Left ventricle myocardium inferior (tissue), 1 donor: Measurements from ENCODE around the gene KANTR. TPM values are rescaled to one million over a fixed set of nuclear protein-coding genes. Genes with fewer than 3 reads are reported as not detected.
A peak's percentile ranks its signal among the peaks of the same experiment; 100 is the strongest.

ENCODE experiments used
- DNase-seq: peaks from one replicate; pipeline ENCODE4 v3.0.0-alpha.2; 2020
- H3K27ac ChIP-seq: fragments of 200-600 bp; replicated peaks from 2 replicates; pipeline ENCODE4 v1.8.0; 2021
- H3K27me3 ChIP-seq: fragments of 200-600 bp; 2 replicates; pipeline ENCODE4 v1.8.0; 2021; ENCODE audit warnings: low read depth
- H3K36me3 ChIP-seq: fragments of 200-600 bp; 2 replicates; pipeline ENCODE4 v1.8.0; 2021
- H3K4me1 ChIP-seq: fragments of 200-600 bp; 2 replicates; pipeline ENCODE4 v1.8.0; 2021
- H3K4me3 ChIP-seq: fragments of 200-600 bp; 2 replicates; pipeline ENCODE4 v1.8.0; 2021; ENCODE audit warnings: mild to moderate bottlenecking, moderate library complexity
- H3K9me3 ChIP-seq: fragments of 200-600 bp; replicated peaks from 2 replicates; pipeline ENCODE4 v1.8.0; 2021
- intact Hi-C: fragments of 100-400 bp; cut with micrococcal nuclease; formaldehyde crosslinking; loops from one replicate; pipeline ENCODE4 v1.11.0; 2022
- long read RNA-seq: library from polyadenylated mRNA; unstranded; transcript quantifications from one replicate; pipeline ENCODE4 v2.0.0, GENCODE V29; 2021
- total RNA-seq: library from RNA; stranded (reverse); fragmentation: NEBNext Ultra II Directional; extraction: Animal tissue kit (Norgen Biotek cat#: 25700); gene quantifications from one replicate; pipeline ENCODE4 v1.2.1, GENCODE V29; 2021
- TF ChIP-seq, protein P1 (sequence below): fragments of 200-600 bp; IDR thresholded peaks from 2 replicates; pipeline ENCODE4 v1.8.0; 2021; ENCODE audit warnings: antibody characterized with exemption, mild to moderate bottlenecking, borderline replicate concordance
- donor health status: DM: no; HTN: yes; CAD: no; lungs with severe emphysema.

Gene KANTR, protein sequence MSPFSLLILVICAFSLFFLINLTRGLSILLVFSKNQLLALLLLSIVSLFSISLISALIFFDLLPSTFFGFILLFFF
- 5.0 TPM for total RNA-seq
- long read RNA-seq, full-length matches to known transcripts: 1 of 3 reads
- long read RNA-seq, partial matches to known transcripts: 0 of 3 reads
- long read RNA-seq, other reads (novel, unspliced or antisense): 2 of 3 reads

DNA sequence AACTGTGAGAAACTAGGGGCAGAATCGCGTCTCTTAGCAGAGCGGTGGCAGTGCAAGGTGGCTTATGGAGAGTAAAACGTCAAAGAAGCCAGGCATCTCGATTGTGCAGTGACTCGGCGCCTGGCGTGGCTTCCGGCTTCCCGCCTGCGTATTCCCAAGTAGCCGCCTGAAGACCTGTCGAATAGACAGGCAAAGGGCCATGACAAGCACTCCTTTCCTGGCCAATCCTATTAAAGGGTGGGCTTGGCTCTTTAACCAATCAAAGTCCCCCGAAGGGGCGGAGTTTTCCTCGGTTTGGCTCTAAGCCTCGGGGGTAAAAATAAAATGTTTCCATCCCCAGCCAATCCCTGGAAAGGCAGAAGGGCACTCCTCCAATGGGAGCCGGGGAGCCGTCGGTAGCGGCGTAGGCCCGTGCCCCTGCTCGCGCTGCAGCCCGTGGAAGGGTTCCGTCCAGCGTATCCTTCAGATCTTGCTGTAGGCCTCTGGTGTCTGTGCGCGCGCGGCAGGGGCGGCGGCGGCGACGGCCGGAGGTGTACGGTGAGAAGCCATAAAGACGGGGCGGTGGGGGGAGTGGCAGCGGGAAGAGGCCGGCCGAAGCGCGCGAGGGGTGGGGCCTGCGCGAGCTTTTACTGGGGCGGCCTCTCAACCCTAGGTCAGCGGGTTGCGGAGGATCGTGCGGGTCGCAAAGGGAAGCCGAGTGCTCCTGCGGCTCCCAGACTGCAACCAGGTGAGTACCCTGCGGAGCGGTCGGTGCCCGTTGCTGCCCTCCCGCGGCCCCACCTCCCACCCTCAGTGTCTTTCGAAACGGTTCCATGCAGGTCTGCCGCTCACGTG, at the start of gene KANTR:
Gene KANTR, plus strand, starts transcription at position 395 of the 834 bp plus-strand sequence. CDS start 30,131 bp downstream, outside the sequence.
- Histone ChIP-seq H3K27me3 (no peaks in the 10 kb centered on the region), H3K4me1 (peaks cover 12% of the 10 kb centered on the region), H3K36me3 (no peaks in the 10 kb centered on the region), H3K9me3 (no peaks in the 10 kb centered on the region), H3K27ac (peak within 1 kb of the TSS; percentile 96), H3K4me3 (peak within 1 kb of the TSS; percentile 80)
- DNase-seq: peak; percentile 84
- intact Hi-C loops: no loop called here
- TF ChIP-seq, protein P1, sequence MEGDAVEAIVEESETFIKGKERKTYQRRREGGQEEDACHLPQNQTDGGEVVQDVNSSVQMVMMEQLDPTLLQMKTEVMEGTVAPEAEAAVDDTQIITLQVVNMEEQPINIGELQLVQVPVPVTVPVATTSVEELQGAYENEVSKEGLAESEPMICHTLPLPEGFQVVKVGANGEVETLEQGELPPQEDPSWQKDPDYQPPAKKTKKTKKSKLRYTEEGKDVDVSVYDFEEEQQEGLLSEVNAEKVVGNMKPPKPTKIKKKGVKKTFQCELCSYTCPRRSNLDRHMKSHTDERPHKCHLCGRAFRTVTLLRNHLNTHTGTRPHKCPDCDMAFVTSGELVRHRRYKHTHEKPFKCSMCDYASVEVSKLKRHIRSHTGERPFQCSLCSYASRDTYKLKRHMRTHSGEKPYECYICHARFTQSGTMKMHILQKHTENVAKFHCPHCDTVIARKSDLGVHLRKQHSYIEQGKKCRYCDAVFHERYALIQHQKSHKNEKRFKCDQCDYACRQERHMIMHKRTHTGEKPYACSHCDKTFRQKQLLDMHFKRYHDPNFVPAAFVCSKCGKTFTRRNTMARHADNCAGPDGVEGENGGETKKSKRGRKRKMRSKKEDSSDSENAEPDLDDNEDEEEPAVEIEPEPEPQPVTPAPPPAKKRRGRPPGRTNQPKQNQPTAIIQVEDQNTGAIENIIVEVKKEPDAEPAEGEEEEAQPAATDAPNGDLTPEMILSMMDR: no peak

DNA sequence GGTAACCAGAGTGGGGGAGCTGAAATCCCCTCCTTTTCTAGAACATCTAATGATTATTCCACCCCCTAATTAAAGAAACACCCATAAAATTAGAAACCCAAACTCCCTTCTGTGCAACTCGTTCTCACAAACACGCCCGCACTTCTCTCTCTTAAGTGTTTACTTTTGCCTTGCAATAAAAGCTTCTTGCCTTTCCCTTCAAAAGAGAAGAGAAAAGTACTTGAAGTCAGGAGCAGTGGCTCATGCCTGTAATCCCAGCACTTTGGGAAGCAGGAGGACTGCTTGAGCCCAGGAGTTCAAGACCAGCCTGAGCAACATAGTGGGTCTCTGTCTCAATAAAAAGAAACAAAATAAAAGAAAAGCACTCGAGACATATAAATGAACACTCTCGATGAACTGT, 48.9 kb upstream of the KANTR start:
- TF ChIP-seq, protein P1: no peak
- no peaks in the 10 kb centered on the region for H3K9me3 ChIP-seq
- peaks cover 6% of the 10 kb centered on the region for H3K27me3 ChIP-seq
- no peaks in the 10 kb centered on the region for H3K36me3 ChIP-seq
- no peak overlapping the region for H3K4me3 ChIP-seq
- intact Hi-C loops: no loop called here
- H3K4me1 ChIP-seq: no peaks in the 10 kb centered on the region
- no peak for DNase-seq
- H3K27ac ChIP-seq: no peak overlapping the region

DNA sequence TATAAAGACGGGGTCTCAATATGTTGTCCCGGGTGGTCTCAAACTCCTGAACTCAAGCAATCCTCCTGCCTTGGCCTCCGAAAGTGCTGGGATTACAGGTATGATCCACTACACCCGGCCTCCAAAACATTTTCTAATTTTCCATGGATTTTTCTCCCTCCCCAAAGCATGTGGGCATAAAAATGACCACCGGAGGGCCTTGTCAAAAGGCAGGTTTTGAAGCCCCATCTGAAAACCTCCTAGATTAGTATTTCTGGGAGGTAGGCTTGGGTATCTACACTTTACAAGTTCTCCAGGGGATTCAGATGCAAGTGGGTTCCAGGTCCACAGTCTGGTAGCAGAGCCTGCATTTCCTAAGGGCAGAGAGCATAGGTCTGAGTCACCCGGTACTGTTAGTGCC, 46.7 kb upstream of the KANTR start:
- H3K9me3 ChIP-seq: no peaks in the 10 kb centered on the region
- peaks cover 2% of the 10 kb centered on the region for H3K27me3 ChIP-seq
- no peak overlapping the region for H3K27ac ChIP-seq
- TF ChIP-seq, protein P1: no peak
- no peaks in the 10 kb centered on the region for H3K4me1 ChIP-seq
- H3K36me3 ChIP-seq: no peaks in the 10 kb centered on the region
- intact Hi-C loops: no loop called here
- H3K4me3 ChIP-seq: no peak overlapping the region
- DNase-seq: no peak

DNA sequence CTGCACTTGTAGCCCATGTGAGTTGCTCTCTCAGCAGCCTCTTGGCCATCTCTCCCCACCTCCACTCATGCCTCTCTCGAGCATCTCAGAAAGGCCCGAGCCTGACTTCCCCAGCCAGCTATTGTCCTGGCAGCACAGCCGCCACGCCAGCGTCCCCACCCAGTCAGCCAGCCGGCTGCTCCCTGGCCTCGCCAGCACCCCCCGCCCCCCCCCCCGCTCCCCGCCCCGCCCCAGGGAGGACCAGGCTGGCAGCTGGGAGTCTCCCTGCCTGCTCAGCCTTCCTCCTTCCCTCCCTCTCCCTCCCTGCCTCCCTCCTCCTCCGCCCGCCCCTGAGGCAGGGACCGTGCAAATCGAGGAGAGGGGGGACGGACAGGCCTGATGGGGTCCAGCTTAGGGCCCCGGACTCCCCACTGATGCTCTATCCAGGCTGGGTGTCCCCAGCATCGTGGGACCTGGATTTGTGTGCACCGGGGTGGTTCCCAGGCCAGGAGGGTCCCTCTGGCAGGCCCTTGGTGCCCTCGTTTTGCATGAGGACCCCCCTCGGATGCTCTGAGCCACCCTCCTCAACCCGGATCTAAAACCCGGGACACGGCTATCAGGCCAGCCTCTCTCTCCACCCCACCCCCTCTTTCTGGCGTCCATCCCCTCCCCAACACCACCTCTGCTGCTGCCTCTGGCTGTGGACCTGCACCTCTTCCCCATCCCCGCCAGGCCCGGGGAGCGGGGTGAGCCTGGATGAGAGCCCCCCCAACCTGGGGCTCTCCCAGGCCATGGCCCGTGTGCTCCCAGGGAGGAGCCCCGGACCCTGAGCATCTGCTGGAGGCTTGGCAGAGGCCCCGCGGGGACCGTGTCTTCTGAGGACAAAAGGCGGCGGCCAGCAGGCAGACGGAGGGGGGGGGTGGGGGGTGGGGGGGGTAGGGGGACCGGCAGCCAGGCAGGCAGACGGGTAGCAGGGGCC, 45.5 kb upstream of the KANTR start, which contains the start of gene GPR173:
Gene GPR173, plus strand, starts transcription at position 621 of the 958 bp plus-strand sequence. CDS start 27,833 bp downstream, outside the sequence.
- intact Hi-C loops: no loop called here
- DNase-seq: peak; percentile 28
- peaks cover 2% of the 10 kb centered on the region for H3K27me3 ChIP-seq
- TF ChIP-seq, protein P1: no peak
- no peaks in the 10 kb centered on the region for H3K9me3 ChIP-seq
- no peaks in the 10 kb centered on the region for H3K36me3 ChIP-seq
- no peaks in the 10 kb centered on the region for H3K4me1 ChIP-seq
- H3K27ac ChIP-seq: peak within 1 kb of the TSS; percentile 42
- peak within 1 kb of the TSS; percentile 59 for H3K4me3 ChIP-seq

DNA sequence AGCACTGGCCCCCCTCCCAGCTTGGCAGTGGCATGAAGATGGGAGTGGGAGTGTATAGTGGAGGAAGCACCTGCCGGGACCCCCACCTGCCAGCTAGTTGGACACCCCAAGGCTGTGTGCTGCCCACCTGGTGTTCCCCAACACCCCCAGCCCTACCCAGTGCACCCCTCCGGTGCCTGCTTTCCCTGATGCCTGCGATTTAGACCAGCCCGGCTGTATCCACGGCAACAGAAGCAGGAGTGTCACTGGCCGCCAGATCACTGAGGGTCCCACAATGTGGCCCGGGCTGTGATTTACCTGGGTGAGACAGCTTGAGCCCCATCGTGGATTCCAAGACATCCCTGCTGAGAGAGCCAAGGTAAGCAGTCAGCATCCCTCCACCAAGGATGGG, 44.8 kb upstream of the KANTR start:
- no peak for DNase-seq
- intact Hi-C loops: no loop called here
- H3K36me3 ChIP-seq: no peaks in the 10 kb centered on the region
- no peaks in the 10 kb centered on the region for H3K9me3 ChIP-seq
- peaks cover 2% of the 10 kb centered on the region for H3K27me3 ChIP-seq
- H3K27ac ChIP-seq: no peak overlapping the region
- H3K4me1 ChIP-seq: no peaks in the 10 kb centered on the region
- peak overlapping the region; percentile 59 for H3K4me3 ChIP-seq
- TF ChIP-seq, protein P1: no peak
